Activated CD4-positive, alpha-beta T cell treated with anti-CD3 and anti-CD28 coated beads, Interleukin-2, amount 50 U/mL, for 1 hour (primary cell): Measurements from ENCODE around the gene SH3GL3.

Experiments used
- DNase-seq: peaks from one replicate; pipeline ENCODE4 v3.0.0-alpha.2; 2020

Gene SH3GL3

GRCh38 chr15:83571820-83572707, 124.9 kb downstream of the SH3GL3 start:
- DNase-seq: no peak

GRCh38 chr15:83574345-83574744, 127.2 kb downstream of the SH3GL3 start:
- no peak for DNase-seq

GRCh38 chr15:83578691-83579090, 131.6 kb downstream of the SH3GL3 start:
- no peak for DNase-seq

- no peak for DNase-seq
Measured at GRCh38 chr15:83581381-83581780, 134.2 kb downstream of the SH3GL3 start.

- DNase-seq: no peak
Measured at GRCh38 chr15:83582381-83582780, 135.2 kb downstream of the SH3GL3 start.

GRCh38 chr15:83585601-83586335, 138.6 kb downstream of the SH3GL3 start:
- DNase-seq: no peak

GRCh38 chr15:83587091-83587490, 139.9 kb downstream of the SH3GL3 start:
- no peak for DNase-seq

GRCh38 chr15:83588441-83588840, 141.3 kb downstream of the SH3GL3 start:
- no peak for DNase-seq

GRCh38 chr15:83592370-83593040, 145.4 kb downstream of the SH3GL3 start:
- no peak for DNase-seq

- no peak for DNase-seq
Measured at GRCh38 chr15:83595191-83595590, 148.1 kb downstream of the SH3GL3 start.

GRCh38 chr15:83598031-83598430, 150.9 kb downstream of the SH3GL3 start:
- no peak for DNase-seq

GRCh38 chr15:83602021-83602420, 154.9 kb downstream of the SH3GL3 start:
- no peak for DNase-seq

GRCh38 chr15:83604549-83604948, 157.4 kb downstream of the SH3GL3 start:
- DNase-seq: no peak

GRCh38 chr15:83605111-83605945, 158.2 kb downstream of the SH3GL3 start:
- no peak for DNase-seq

- DNase-seq: no peak
Measured at GRCh38 chr15:83610132-83610531, 163.0 kb downstream of the SH3GL3 start.

GRCh38 chr15:83610901-83611685, 164.0 kb downstream of the SH3GL3 start:
- DNase-seq: no peak

GRCh38 chr15:83612226-83612625, 165.1 kb downstream of the SH3GL3 start:
- DNase-seq: no peak

- no peak for DNase-seq
Measured at GRCh38 chr15:83612898-83613635, 165.9 kb downstream of the SH3GL3 start.

- DNase-seq: no peak
Measured at GRCh38 chr15:83613714-83614113, 166.6 kb downstream of the SH3GL3 start.

- no peak for DNase-seq
Measured at GRCh38 chr15:83616840-83617239, 169.7 kb downstream of the SH3GL3 start.
